H9 (cell line): ENCODE data around the gene TTLL9. TPM values are rescaled to one million over a fixed set of nuclear protein-coding genes. Genes with fewer than 3 reads are reported as not detected.
A peak's percentile ranks its signal among the peaks of the same experiment; 100 is the strongest.

Source experiments
- DNase-seq: peaks from one replicate; pipeline ENCODE4 v3.0.0-alpha.2; 2017
- H2AFZ ChIP-seq: one replicate; pipeline ENCODE4 v1.6.1; 2013; ENCODE audit warnings: mild to moderate bottlenecking, low read length, control low read depth, moderate library complexity
- H2AK5ac ChIP-seq: 2 replicates; pipeline ENCODE4 v1.6.1; 2013; ENCODE audit warnings: low read length, control low read depth, mixed read lengths; ENCODE audit not compliant: insufficient read length
- H2BK120ac ChIP-seq: one replicate; pipeline ENCODE4 v1.6.1; 2013; ENCODE audit warnings: low read depth, mild to moderate bottlenecking, low read length, control low read depth, inconsistent platforms; ENCODE audit not compliant: poor library complexity, severe bottlenecking
- H2BK12ac ChIP-seq: 2 replicates; pipeline ENCODE4 v1.6.1; 2013; ENCODE audit warnings: low read length, control low read depth, mixed read lengths, low read depth; ENCODE audit not compliant: insufficient read length
- H2BK15ac ChIP-seq: 2 replicates; pipeline ENCODE4 v1.6.1; 2013; ENCODE audit warnings: low read depth, low read length, control low read depth
- H2BK20ac ChIP-seq: one replicate; pipeline ENCODE4 v1.6.1; 2013; ENCODE audit warnings: low read depth, mild to moderate bottlenecking, low read length, control low read depth, inconsistent platforms; ENCODE audit not compliant: poor library complexity, severe bottlenecking
- H2BK5ac ChIP-seq: 2 replicates; pipeline ENCODE4 v1.6.1; 2013; ENCODE audit warnings: low read length, control low read depth, mixed read lengths; ENCODE audit not compliant: insufficient read length
- H3K14ac ChIP-seq: 2 replicates; pipeline ENCODE4 v1.6.1; 2013; ENCODE audit warnings: low read length, control low read depth; ENCODE audit not compliant: insufficient read depth
- H3K18ac ChIP-seq: 2 replicates; pipeline ENCODE4 v1.6.1; 2013; ENCODE audit warnings: low read depth, mild to moderate bottlenecking, mixed read lengths, low read length, control low read depth; ENCODE audit not compliant: insufficient read length
- H3K23ac ChIP-seq: 2 replicates; pipeline ENCODE4 v1.6.1; 2013; ENCODE audit warnings: low read length, control low read depth, mixed read lengths, low read depth; ENCODE audit not compliant: insufficient read length
- H3K23me2 ChIP-seq: 2 replicates; pipeline ENCODE4 v1.6.1; 2013; ENCODE audit warnings: low read depth, mild to moderate bottlenecking, mixed read lengths, low read length, control low read depth; ENCODE audit not compliant: insufficient read length, poor library complexity, severe bottlenecking
- H3K27ac ChIP-seq: 2 replicates; pipeline ENCODE4 v1.5.1; 2013; ENCODE audit warnings: low read length, control low read depth, mixed read lengths, low read depth; ENCODE audit not compliant: insufficient read length
- H3K27me3 ChIP-seq: 2 replicates; pipeline ENCODE4 v1.6.1; 2013; ENCODE audit warnings: low read length, control low read depth, inconsistent platforms; ENCODE audit not compliant: insufficient read depth
- H3K4ac ChIP-seq: 2 replicates; pipeline ENCODE4 v1.6.1; 2013; ENCODE audit warnings: low read depth, mild to moderate bottlenecking, control low read depth, inconsistent platforms, low read length, moderate library complexity
- H3K4me1 ChIP-seq: 2 replicates; pipeline ENCODE4 v1.6.1; 2013; ENCODE audit warnings: low read length, control low read depth, inconsistent platforms; ENCODE audit not compliant: insufficient read depth
- H3K4me2 ChIP-seq: 2 replicates; pipeline ENCODE4 v1.6.1; 2013; ENCODE audit warnings: low read length, control low read depth, mixed read lengths; ENCODE audit not compliant: insufficient read length, insufficient read depth
- H3K56ac ChIP-seq: 2 replicates; pipeline ENCODE4 v1.6.1; 2013; ENCODE audit warnings: low read depth, mild to moderate bottlenecking, mixed read lengths, low read length, control low read depth; ENCODE audit not compliant: insufficient read length
- H3K79me1 ChIP-seq: 2 replicates; pipeline ENCODE4 v1.6.1; 2013; ENCODE audit warnings: low read depth, mild to moderate bottlenecking, moderate library complexity, low read length, control low read depth, inconsistent platforms; ENCODE audit not compliant: insufficient read depth, poor library complexity, severe bottlenecking
- H3K79me2 ChIP-seq: 2 replicates; pipeline ENCODE4 v1.6.1; 2013; ENCODE audit warnings: low read length, control low read depth, inconsistent platforms; ENCODE audit not compliant: insufficient read depth
- H3K9ac ChIP-seq: 2 replicates; pipeline ENCODE4 v1.6.1; 2013; ENCODE audit warnings: low read length, control low read depth, mixed read lengths; ENCODE audit not compliant: insufficient read length; ENCODE audit errors: extremely low read depth
- H3K9me3 ChIP-seq: one replicate; pipeline ENCODE4 v1.6.1; 2013; ENCODE audit warnings: low read depth, low read length, inconsistent platforms; ENCODE audit not compliant: control insufficient read depth
- H3T11ph ChIP-seq: one replicate; pipeline ENCODE4 v1.6.1; 2013; ENCODE audit warnings: mild to moderate bottlenecking, low read length, control low read depth, inconsistent platforms
- H4K20me1 ChIP-seq: one replicate; pipeline ENCODE4 v1.6.1; 2013; ENCODE audit not compliant: control insufficient read depth, insufficient read length, insufficient read depth
- H4K5ac ChIP-seq: 2 replicates; pipeline ENCODE4 v1.6.1; 2013; ENCODE audit warnings: low read depth, mild to moderate bottlenecking, mixed read lengths, low read length, control low read depth; ENCODE audit not compliant: insufficient read length
- H4K8ac ChIP-seq: replicated peaks from 2 replicates; pipeline ENCODE4 v1.6.1; 2013; ENCODE audit warnings: low read length, control low read depth, mixed read lengths, low read depth; ENCODE audit not compliant: insufficient read length
- H4K91ac ChIP-seq: 2 replicates; pipeline ENCODE4 v1.6.1; 2013; ENCODE audit warnings: low read depth, mild to moderate bottlenecking, moderate library complexity, mixed read lengths, low read length, control low read depth; ENCODE audit not compliant: insufficient read length
- H3K27ac Mint-ChIP-seq, 3 experiments: 2 replicates in 2 of 3; 3 replicates in 1 of 3; pipeline ENCODE4 v1.8.0; 2020 to 2021; ENCODE audit warnings: mixed read lengths in 3 of 3, mild to moderate bottlenecking in 1 of 3, moderate library complexity in 1 of 3
- H3K27me3 Mint-ChIP-seq: 2 replicates; pipeline ENCODE4 v1.8.0; 2021; ENCODE audit warnings: low read depth, mild to moderate bottlenecking, moderate library complexity, mixed read lengths
- H3K36me3 Mint-ChIP-seq, 3 experiments: 2 replicates in 2 of 3; 3 replicates in 1 of 3; pipeline ENCODE4 v1.8.0; 2020 to 2021; ENCODE audit warnings: low read depth in 3 of 3, mixed read lengths in 3 of 3; ENCODE audit not compliant: insufficient read depth in 1 of 3
- H3K4me1 Mint-ChIP-seq, 2 experiments: 2 replicates each; pipeline ENCODE4 v1.8.0; 2020; ENCODE audit warnings: mixed read lengths in 2 of 2
- H3K4me3 Mint-ChIP-seq, 2 experiments: 2 replicates in 1 of 2; 3 replicates in 1 of 2; pipeline ENCODE4 v1.8.0; 2020 to 2021; ENCODE audit warnings: mild to moderate bottlenecking in 2 of 2, mixed read lengths in 2 of 2, moderate library complexity in 1 of 2
- H3K9me3 Mint-ChIP-seq, 2 experiments: 2 replicates in 1 of 2; 3 replicates in 1 of 2; pipeline ENCODE4 v1.8.0; 2020; ENCODE audit warnings: mild to moderate bottlenecking in 2 of 2, mixed read lengths in 2 of 2, moderate library complexity in 1 of 2
- CTCF ChIP-seq: fragments of 200-600 bp; sonication (generic); conservative IDR thresholded peaks from 3 replicates; pipeline ENCODE4 v1.8.0; 2021; ENCODE audit warnings: antibody characterized with exemption, mild to moderate bottlenecking
- WGBS: extraction: QIAGEN DNeasy Blood & Tissue Kit; methylation state at CpG from one replicate; pipeline ENCODE4 v1.1.7; 2013; ENCODE audit warnings: missing lambda C conversion rate, low lambda C conversion rate, mixed read lengths; ENCODE audit not compliant: insufficient read length; ENCODE audit errors: extremely low coverage; 5-methylcytosine and 5-hydroxymethylcytosine counted together
- total RNA-seq: library from RNA; stranded (reverse); gene quantifications from 2 replicates; pipeline ENCODE4 v1.2.1, GENCODE V29; 2021

TTLL9 gene
- total RNA-seq, 1 experiment from 2014 or later: 0.20 TPM

- Mint-ChIP-seq H3K27me3 (0 out of 2 replicates have a peak, but pooled peaks cover 3% of the 10 kb centered on the region), H3K36me3 (no peaks in the 10 kb centered on the region; a peak in 1 of 7 replicates), H3K9me3 (no peaks in the 10 kb centered on the region; a peak in 1 of 5 replicates), H3K27ac (peak overlapping the region in 2 of 3 experiments; percentile 15 to 20; a peak in 1 of 7 replicates), H3K4me1 (peaks cover 66 to 74% of the 10 kb centered on the region in 2 experiments), H3K4me3 (no peak overlapping the region)
- Histone ChIP-seq H3K79me2 (no peaks in the 10 kb centered on the region), H3K27ac (no peak overlapping the region), H3K79me1 (no peaks in the 10 kb centered on the region), H3K4ac (no peak overlapping the region), H3K18ac (no peak overlapping the region), H3K4me1 (no peaks in the 10 kb centered on the region; the same call in 1 of the 2 replicates), H3K23ac (no peak overlapping the region), H3T11ph (no peak overlapping the region), H3K56ac (no peak overlapping the region), H4K8ac (no peak overlapping the region), H4K20me1 (no peaks in the 10 kb centered on the region), H2BK15ac (no peak overlapping the region), H3K9me3 (no peaks in the 10 kb centered on the region), H4K5ac (no peak overlapping the region), H3K23me2 (no peaks in the 10 kb centered on the region), H2BK120ac (no peak overlapping the region), H3K14ac (no peak overlapping the region), H2BK12ac (no peak overlapping the region), H2AFZ (no peak overlapping the region), H3K9ac (no peak overlapping the region), H4K91ac (no peak overlapping the region), H3K27me3 (no peaks in the 10 kb centered on the region), H2BK5ac (no peak overlapping the region), H2BK20ac (no peak overlapping the region), H3K4me2 (no peak overlapping the region), H2AK5ac (no peak overlapping the region)
- no CpG with 5 or more reads among the region's 11 CpGs for WGBS
- DNase-seq: no peak
- no peak for TF ChIP-seq CTCF
These were observed 38.0 kb downstream of the TTLL9 start for GRCh38 chr20:31908424-31908823.
